GM23338 (cell line): ENCODE measurements around the gene NDUFB4. TPM values are rescaled to one million over a fixed set of nuclear protein-coding genes. Genes with fewer than 3 reads are reported as not detected.

Source experiments
- CTCF ChIP-seq, 2 experiments: fragments of 200-600 bp in 1 of 2; sonication (generic) in 1 of 2; conservative IDR thresholded peaks; 2 replicates each; pipeline versions ENCODE4 v1.5.1 to v1.6.1; 2016 to 2017; ENCODE audit warnings: antibody characterized with exemption in 2 of 2, low read depth in 2 of 2, mild to moderate bottlenecking in 2 of 2, moderate library complexity in 1 of 2
- ETS1 ChIP-seq: IDR thresholded peaks from 2 replicates; pipeline ENCODE4 v1.6.1; 2016; ENCODE audit warnings: antibody characterized with exemption
- EZH2 ChIP-seq: fragments of 200-600 bp; sonication (generic); IDR thresholded peaks from one replicate; pipeline ENCODE4 v1.8.0; 2017; ENCODE audit warnings: antibody characterized with exemption, mild to moderate bottlenecking, low read depth; ENCODE audit not compliant: unreplicated experiment
- EZH2phosphoT487 ChIP-seq: fragments of 200-600 bp; sonication (generic); IDR thresholded peaks from one replicate; pipeline ENCODE4 v1.8.1; 2018; ENCODE audit warnings: antibody characterized with exemption; ENCODE audit not compliant: unreplicated experiment
- POLR2AphosphoS5 ChIP-seq: IDR thresholded peaks from 2 replicates; pipeline ENCODE4 v1.6.1; 2016; ENCODE audit warnings: antibody characterized with exemption, low read depth
- ZNF114 ChIP-seq: fragments of 250-450 bp; sonication (Bioruptor Pico); IDR thresholded peaks from 2 replicates; pipeline ENCODE4 v1.5.0; 2020; ENCODE audit warnings: mild to moderate bottlenecking, moderate library complexity
- ZNF462 ChIP-seq: fragments of 250-450 bp; sonication (Bioruptor Pico); IDR thresholded peaks from 2 replicates; pipeline ENCODE4 v1.5.0; 2020; ENCODE audit warnings: mild to moderate bottlenecking, moderate library complexity
- polyA plus RNA-seq: library from polyadenylated mRNA; unstranded; fragments of >200 nt; fragmentation: Nextera tagmentation; extraction: Ambion mirVana; gene quantifications from 2 replicates; pipeline ENCODE4 v1.2.1, GENCODE V29; 2016
- total RNA-seq: library from RNA; depleted of rRNA; stranded (reverse); fragments of >200 nt; shearing (Covaris generic); gene quantifications from 2 replicates; pipeline ENCODE4 v1.2.3, GENCODE V29; 2014

The NDUFB4 gene
- total and polyA plus RNA-seq, 2 experiments from 2014 or later = 199 to 716 TPM

GRCh38 chr3:120625159-120625586 lies 29.0 kb downstream of the NDUFB4 start (continued):
- no peak for TF ChIP-seq ZNF462
- no peak for TF ChIP-seq ETS1
- TF ChIP-seq CTCF (conservative IDR thresholded peaks at IDR 0.05; ENCODE audit: low read depth in 2 of 2) = no peak
- TF ChIP-seq EZH2phosphoT487 = no peak
- no peak for TF ChIP-seq ZNF114
- no peak for TF ChIP-seq POLR2AphosphoS5
- no peak for TF ChIP-seq EZH2
